ENCODE data around the gene CD177. TPM values are rescaled to one million over a fixed set of nuclear protein-coding genes. Genes with fewer than 3 reads are reported as not detected.

The CD177 gene
- total and polyA plus RNA-seq, 2 of the 8 experiments (the other 6 are each of a cell fraction or from before 2014, with no cell fraction given), result 3.4 to 10.0 TPM

DNA sequence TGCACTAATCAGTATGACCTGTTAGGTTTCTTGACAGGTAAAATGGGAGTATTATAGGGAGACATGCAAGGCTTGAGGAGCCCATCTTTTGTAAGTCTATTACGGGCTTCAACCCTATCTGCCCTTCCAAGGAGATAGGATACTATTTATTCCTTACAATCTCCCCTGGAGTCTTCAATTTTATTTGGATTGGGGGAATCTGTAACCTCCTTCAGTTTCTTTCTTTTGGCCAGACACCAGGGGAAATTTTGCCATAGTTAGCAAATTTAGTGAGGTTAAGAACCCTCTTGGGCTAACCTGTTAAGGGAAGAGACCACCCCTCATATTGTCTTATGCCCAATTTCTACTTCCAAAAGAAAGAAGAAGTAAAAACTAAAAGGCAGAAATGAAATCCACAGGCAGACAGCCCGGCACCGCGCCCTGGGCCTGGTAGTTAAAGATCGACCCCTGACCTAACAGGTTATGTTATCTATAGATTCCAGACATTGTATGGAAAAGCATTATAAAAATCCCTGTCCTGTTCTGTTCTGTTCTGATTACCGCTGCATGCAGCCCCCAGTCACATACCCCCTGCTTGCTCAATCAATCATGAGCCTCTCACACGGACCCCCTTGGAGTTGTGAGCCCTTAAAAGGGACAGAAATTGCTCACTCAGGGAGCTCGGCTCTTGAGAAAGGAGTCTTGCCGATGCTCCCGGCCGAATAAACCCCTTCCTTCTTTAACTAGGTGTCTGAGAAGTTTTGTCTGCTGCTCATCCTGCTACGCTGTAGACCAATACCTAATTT lies 39.6 kb upstream of the CD177 start:
- Histone ChIP-seq H3K14ac (ENCODE audit: insufficient read length) (no peak overlapping the region), H3K9me3 (ENCODE audit: insufficient read depth in 2 of 2, low read depth in 1 of 2, low read length in 1 of 2) (peaks cover 6 to 26% of the 10 kb centered on the region in 2 experiments; a peak in 2 of 4 replicates), H2AK5ac (ENCODE audit: low read depth, low read length) (no peak overlapping the region), H2BK120ac (replicated peaks; ENCODE audit: low read depth, low read length) (no peak overlapping the region), H3K79me2 (ENCODE audit: control insufficient read depth in 1 of 2, insufficient read depth in 2 of 2, low read length in 2 of 2) (no peaks in the 10 kb centered on the region), H3K79me1 (ENCODE audit: low read depth, low read length) (no peaks in the 10 kb centered on the region), H3K4me2 (ENCODE audit: insufficient read depth in 1 of 2, low read depth in 2 of 2, low read length in 2 of 2) (no peak overlapping the region), H3K4me3 (ENCODE audit: extremely low read depth in 1 of 4, insufficient read depth in 2 of 4, low read depth in 3 of 4, low read length in 4 of 4) (no peak overlapping the region), H3K56ac (replicated peaks; ENCODE audit: insufficient read length, low read depth, low read length) (no peak overlapping the region), H3K4me1 (replicated peaks in 1 of 4; ENCODE audit: control insufficient read depth in 3 of 4, insufficient read depth in 4 of 4, low read length in 3 of 4) (peaks cover 0 to 3% (median under 1%) of the 10 kb centered on the region in 4 experiments; a peak in 2 of 7 replicates), H3K23me2 (ENCODE audit: low read depth, low read length) (no peaks in the 10 kb centered on the region), H4K8ac (ENCODE audit: extremely low read depth, insufficient read depth, low read length) (no peak overlapping the region), H3K27me3 (replicated peaks in 1 of 4; ENCODE audit: control insufficient read depth in 3 of 4, extremely low read depth in 1 of 4, insufficient read depth in 3 of 4, low read length in 3 of 4) (no peaks in the 10 kb centered on the region), H2BK15ac (ENCODE audit: low read length) (no peak overlapping the region), H2BK20ac (ENCODE audit: low read length) (no peak overlapping the region), H3K18ac (ENCODE audit: extremely low read depth, low read length) (no peak overlapping the region), H3K36me3 (ENCODE audit: control insufficient read depth in 2 of 4, insufficient read depth in 4 of 4, low read length in 3 of 4) (no peaks in the 10 kb centered on the region), H4K20me1 (replicated peaks in 1 of 2; ENCODE audit: control insufficient read depth in 1 of 2, insufficient read depth in 2 of 2, low read length in 2 of 2) (no peaks in the 10 kb centered on the region), H3K4ac (replicated peaks; ENCODE audit: insufficient read length, low read depth, low read length) (no peak overlapping the region), H3K27ac (ENCODE audit: low read depth, low read length) (no peak overlapping the region), H3K9ac (replicated peaks in 1 of 4; ENCODE audit: extremely low read depth in 1 of 4, low read depth in 3 of 4, low read length in 3 of 4) (no peak overlapping the region), H2BK5ac (ENCODE audit: low read depth, low read length) (no peak overlapping the region), H3K23ac (ENCODE audit: insufficient read length) (no peak overlapping the region), H2BK12ac (ENCODE audit: low read depth, low read length) (no peak overlapping the region), H4K5ac (ENCODE audit: insufficient read length, low read depth, low read length) (no peak overlapping the region), H2AFZ (ENCODE audit: low read length) (no peak overlapping the region), H4K91ac (replicated peaks; ENCODE audit: insufficient read length, low read length) (no peak overlapping the region)
- no peak for DNase-seq (ENCODE audit: low read depth in 1 of 2, low spot score in 2 of 2)
- ChIA-PET CTCF (ENCODE audit: partially characterized antibody) (no interaction called here), POLR2A (ENCODE audit: partially characterized antibody) (no interaction called here)
- FAIRE-seq, result no peak
- 90% methylated on average over 12 of the region's 12 CpGs; no CpG with 5 or more reads in 1 of the 2 experiments for WGBS, 2 experiments (ENCODE audit: extremely low coverage in 1 of 2, insufficient coverage in 1 of 2, insufficient read length in 1 of 2, insufficient replicate concordance in 2 of 2, low coverage in 1 of 2, low lambda C conversion rate in 2 of 2, missing lambda C conversion rate in 1 of 2)
- TF ChIP-seq SRF (IDR thresholded peaks at IDR 0.05; ENCODE audit: low read depth, low read length) (no peak), TAF1 (IDR thresholded peaks at IDR 0.05; ENCODE audit: low read depth, low read length) (no peak), PHF8 (conservative IDR thresholded peaks at IDR 0.05; ENCODE audit: low read depth, low read length) (no peak)
